Suprapubic skin (tissue), 4 donors: ENCODE measurements around the gene TMEM132D.

Experiments used
- CTCF ChIP-seq, 2 donors: fragments of 200-600 bp in 1 of 2; fragments of 450-650 bp in 1 of 2; sonication (generic) in 1 of 2; IDR thresholded peaks; one replicate each; pipeline ENCODE4 v1.5.1; 2016 to 2019; ENCODE audit warnings: antibody characterized with exemption in 2 of 2, mild to moderate bottlenecking in 1 of 2, moderate library complexity in 1 of 2
- EP300 ChIP-seq: sonication (generic); formaldehyde crosslinking; IDR thresholded peaks from one replicate; pipeline ENCODE4 v1.6.1; 2017; ENCODE audit warnings: antibody characterized with exemption
- POLR2A ChIP-seq, 2 donors: fragments of 450-650 bp; IDR thresholded peaks; one replicate each; pipeline ENCODE4 v1.6.1; 2017; ENCODE audit warnings: antibody characterized with exemption in 2 of 2, mild to moderate bottlenecking in 2 of 2, moderate library complexity in 2 of 2
- POLR2AphosphoS5 ChIP-seq, 3 donors: sonication (generic); formaldehyde crosslinking; IDR thresholded peaks; one replicate each; pipeline ENCODE4 v1.6.1; 2017; ENCODE audit warnings: antibody characterized with exemption in 3 of 3

GRCh38 chr12:129312048-129312447 is 591.8 kb downstream of the TMEM132D start:
- no peak for TF ChIP-seq CTCF (IDR thresholded peaks at IDR 0.05)
- TF ChIP-seq EP300 = no peak
- TF ChIP-seq POLR2AphosphoS5 (IDR thresholded peaks at IDR 0.05) = no peak
- TF ChIP-seq POLR2A (IDR thresholded peaks at IDR 0.05) = no peak
